GM21825 (cell line): ENCODE measurements around the gene UBE2S.
"Not testable (repeated sequence)": the region's sequence is repeated elsewhere in the genome, so short reads cannot be mapped to it uniquely, and the experiment has no call there.

Experiments used
- ATAC-seq: cut with Tn5 transposase; IDR thresholded peaks from one replicate; pipeline ENCODE4 v1.9.1; 2021; ENCODE audit warnings: mild to moderate bottlenecking, moderate library complexity; ENCODE audit not compliant: unreplicated experiment

UBE2S gene

GRCh38 chr19:55406826-55407549, 600 bp downstream of the UBE2S start:
- no peak for ATAC-seq

GRCh38 chr19:55406091-55406825, 1.3 kb downstream of the UBE2S start:
- no peak for ATAC-seq

GRCh38 chr19:55405638-55406037, 1.9 kb downstream of the UBE2S start:
- no peak for ATAC-seq

GRCh38 chr19:55402509-55402908, 5.1 kb downstream of the UBE2S start:
- ATAC-seq = no peak

- ATAC-seq = not testable (repeated sequence)
Observed at GRCh38 chr19:55401390-55401789, 6.2 kb downstream of the UBE2S start.

- ATAC-seq = no peak
Observed at GRCh38 chr19:55400281-55401087, 7.1 kb downstream of the UBE2S start.

GRCh38 chr19:55398200-55398925, 9.2 kb downstream of the UBE2S start:
- ATAC-seq = no peak

- ATAC-seq = no peak
Observed at GRCh38 chr19:55392820-55393761, 14.5 kb downstream of the UBE2S start.

GRCh38 chr19:55391702-55392615, 15.6 kb downstream of the UBE2S start:
- ATAC-seq = no peak

GRCh38 chr19:55391191-55391670, 16.4 kb downstream of the UBE2S start:
- ATAC-seq = no peak

GRCh38 chr19:55390461-55390880, 17.1 kb downstream of the UBE2S start:
- no peak for ATAC-seq

- ATAC-seq = no peak
Observed at GRCh38 chr19:55389386-55390317, 17.9 kb downstream of the UBE2S start.

- ATAC-seq = no peak
Observed at GRCh38 chr19:55387736-55388497, 19.7 kb downstream of the UBE2S start.

- no peak for ATAC-seq
Observed at GRCh38 chr19:55386493-55386971, 21.1 kb downstream of the UBE2S start.

- peak; percentile 58 for ATAC-seq
Observed at GRCh38 chr19:55385724-55386492, 21.7 kb downstream of the UBE2S start, which contains the start of gene RPL28. RPL28 (plus strand) TSS chr19:55385932; CDS start chr19:55386358, 426 bp downstream.
